Measurements from ENCODE around the gene ATAD3B.
"Not testable (repeated sequence)": the region's sequence is repeated elsewhere in the genome, so short reads cannot be mapped to it uniquely, and the experiment has no call there.

ATAD3B gene

GRCh38 chr1:1479547-1480487 is 8.3 kb downstream of the ATAD3B start:
- no peak for DNase-seq (ENCODE audit: low read depth, low spot score)

DNA sequence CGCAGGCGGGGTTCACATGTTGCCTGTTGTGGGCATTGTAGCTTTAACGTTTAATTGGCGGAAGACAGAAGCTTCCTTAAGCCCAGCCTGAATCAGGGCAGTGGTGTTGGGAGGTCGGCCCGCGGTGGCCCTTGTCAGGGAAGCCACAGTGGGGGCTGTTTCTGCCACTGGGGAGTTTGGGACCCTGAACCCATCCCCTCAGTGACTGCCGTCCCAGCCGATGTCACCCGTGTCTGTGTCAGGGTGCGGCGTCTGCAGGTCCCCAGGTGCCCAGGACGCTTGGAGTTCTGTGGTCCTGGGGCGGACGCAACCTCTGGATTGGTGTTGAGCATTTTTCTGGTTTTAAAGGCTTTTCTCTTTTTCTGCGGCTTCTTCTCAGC is 8.9 kb downstream of the ATAD3B start:
- DNase-seq (ENCODE audit: low read depth, low spot score): not testable (repeated sequence)

DNA sequence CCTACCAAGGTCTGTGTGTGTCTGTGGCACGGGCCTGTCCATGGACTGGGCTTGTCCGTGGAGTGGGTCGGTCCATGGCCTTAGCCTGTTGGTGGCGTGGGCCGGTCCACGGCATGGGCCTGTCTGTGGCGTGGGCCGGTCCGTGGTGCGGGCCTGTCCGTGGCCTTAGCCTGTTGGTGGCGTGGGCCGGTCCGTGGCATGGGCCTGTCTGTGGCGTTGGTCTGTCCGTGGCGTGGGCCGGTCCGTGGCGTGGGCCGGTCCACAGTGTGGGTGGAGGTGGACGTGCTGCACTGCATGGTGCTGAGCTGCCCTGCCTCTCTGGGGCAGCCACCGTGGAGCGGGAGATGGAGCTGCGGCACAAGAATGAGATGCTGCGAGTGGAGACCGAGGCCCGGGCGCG is 10.2 kb downstream of the ATAD3B start:
- DNase-seq (ENCODE audit: low read depth, low spot score): not testable (repeated sequence)

- DNase-seq (ENCODE audit: low read depth, low spot score): no peak
Observed at GRCh38 chr1:1482856-1483255, 11.3 kb downstream of the ATAD3B start.

DNA sequence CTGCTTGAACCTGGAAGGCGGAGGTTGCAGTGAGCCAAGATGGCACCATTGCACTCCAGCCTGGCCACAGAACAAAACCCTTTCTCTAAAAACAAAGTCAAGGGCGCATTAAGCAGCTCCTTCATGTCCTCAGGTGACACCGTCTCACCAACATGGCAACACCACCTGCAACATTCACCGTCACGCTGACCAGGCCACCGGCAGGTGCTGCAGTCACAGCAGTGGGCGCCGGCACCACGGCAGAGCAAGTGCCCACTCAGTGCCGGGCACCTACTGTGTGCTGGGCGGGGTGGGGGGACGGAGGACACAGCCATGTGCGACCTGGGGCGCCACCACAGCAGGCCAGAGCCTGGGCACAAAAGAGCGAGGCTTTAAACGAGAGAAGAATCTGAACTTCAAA is 12.1 kb downstream of the ATAD3B start:
- no peak for DNase-seq (ENCODE audit: low read depth, low spot score)

DNA sequence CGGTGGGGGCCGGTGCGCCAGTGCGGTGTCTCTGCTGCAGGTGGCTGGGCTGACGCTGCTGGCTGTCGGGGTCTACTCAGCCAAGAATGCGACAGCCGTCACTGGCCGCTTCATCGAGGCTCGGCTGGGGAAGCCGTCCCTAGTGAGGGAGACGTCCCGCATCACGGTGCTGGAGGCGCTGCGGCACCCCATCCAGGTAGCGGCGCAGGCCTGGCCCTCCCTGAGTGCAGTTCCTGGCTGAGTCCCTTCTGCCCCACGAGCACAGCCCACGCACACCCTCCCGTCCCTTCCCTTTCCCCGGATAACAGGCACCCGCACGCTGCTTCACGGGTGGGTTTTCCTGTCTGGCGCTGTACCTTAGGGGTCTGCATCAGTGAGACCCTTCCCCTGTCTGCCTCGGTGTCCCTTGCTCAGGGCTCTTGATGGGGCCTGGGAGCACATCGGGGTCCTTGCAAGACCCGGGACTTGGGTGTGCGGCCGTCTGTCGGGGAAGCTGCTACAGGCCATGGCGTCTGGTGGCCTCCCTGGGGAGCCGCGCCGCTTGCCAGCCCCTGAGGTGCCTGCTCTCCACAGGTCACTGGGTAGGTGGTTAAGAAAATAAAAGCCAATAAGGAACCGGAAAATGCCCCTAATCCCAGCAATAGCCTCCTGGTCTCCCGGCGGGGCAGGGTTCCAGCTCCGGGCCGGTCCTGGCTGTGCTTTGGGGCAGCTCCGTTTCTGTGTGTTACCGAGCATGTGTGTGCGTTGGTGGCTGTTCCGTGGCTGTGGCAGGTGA is 13.6 kb downstream of the ATAD3B start:
- not testable (repeated sequence) for DNase-seq (ENCODE audit: low read depth, low spot score)

DNA sequence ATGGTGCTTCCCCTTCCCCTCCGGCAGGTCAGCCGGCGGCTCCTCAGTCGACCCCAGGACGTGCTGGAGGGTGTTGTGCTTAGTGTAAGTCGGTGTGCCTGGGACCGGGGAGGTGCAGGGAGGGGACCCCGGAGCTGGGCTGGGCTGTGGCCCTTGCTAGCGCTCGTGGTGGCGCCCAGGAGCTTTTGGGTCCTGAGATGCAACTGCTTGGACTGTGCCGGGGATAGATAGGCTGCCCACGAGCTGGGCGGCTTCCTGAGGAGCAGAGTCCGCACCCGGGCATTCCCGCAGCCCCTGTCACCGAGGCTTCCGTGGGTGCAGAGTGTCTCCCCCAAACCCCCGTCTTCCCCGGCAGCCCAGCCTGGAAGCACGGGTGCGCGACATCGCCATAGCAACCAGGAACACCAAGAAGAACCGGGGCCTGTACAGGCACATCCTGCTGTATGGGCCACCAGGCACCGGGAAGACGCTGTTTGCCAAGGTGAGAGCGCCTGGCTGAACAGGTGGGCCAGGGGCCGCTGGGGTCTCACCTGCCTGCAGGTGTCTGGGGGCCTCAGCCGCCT is 14.3 kb downstream of the ATAD3B start:
- DNase-seq (ENCODE audit: low read depth, low spot score): not testable (repeated sequence)

DNA sequence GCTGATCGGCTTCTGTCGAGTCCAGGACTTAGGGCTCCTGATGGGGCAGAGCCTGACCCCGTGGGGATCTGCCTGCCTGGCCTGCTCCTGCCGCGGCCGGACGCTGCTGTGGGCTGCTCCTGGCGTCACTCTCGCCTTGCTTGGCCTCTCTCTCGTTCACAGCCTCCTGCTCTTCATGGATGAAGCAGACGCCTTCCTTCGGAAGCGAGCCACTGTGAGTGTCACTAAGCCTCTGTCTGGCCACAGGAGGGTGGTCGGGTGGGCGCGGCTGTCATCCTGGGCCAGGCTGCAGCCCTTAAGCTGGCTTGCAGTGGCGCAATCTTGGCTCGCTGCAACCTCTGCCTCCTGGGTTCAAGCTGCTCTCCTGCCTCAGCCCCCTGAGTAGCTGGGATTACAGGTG is 16.1 kb downstream of the ATAD3B start:
- no peak for DNase-seq (ENCODE audit: low read depth, low spot score)

- DNase-seq (ENCODE audit: low read depth, low spot score): no peak
Observed at GRCh38 chr1:1489231-1489630, 17.7 kb downstream of the ATAD3B start.

GRCh38 chr1:1489861-1490260 is 18.3 kb downstream of the ATAD3B start:
- DNase-seq (ENCODE audit: low read depth, low spot score): no peak

DNA sequence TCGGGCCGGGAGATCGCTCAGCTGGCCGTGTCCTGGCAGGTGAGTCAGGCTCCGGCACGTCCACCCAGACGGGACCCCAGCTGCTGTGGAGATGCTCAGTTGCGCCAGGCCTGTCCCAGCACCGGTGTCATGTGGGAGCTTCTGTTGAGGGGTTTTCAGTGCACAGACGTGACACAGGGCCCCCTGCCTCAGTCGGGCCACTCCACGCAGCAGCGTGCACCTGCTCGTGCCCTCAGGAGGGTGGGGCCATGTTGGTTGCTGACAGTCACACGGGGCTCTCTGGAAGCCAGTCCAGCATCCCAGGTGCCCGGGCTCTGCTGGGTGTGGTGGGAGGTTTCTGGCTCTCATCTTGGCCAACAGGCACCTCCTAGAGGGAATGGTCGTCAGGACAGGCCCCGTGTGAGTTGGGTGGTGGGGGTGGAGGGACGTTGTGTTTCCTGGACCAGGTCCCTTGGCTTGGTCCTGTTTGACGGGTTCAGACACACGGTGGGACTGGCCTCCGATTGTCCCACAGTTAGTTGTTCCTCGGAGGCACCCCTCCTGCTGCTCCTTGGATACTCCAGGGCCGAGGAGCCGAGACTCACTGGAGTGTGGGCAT is 19.2 kb downstream of the ATAD3B start:
- DNase-seq (ENCODE audit: low read depth, low spot score): no peak

- no peak for DNase-seq (ENCODE audit: low read depth, low spot score)
Observed at GRCh38 chr1:1491601-1492000, 20.0 kb downstream of the ATAD3B start.

GRCh38 chr1:1494311-1494710 is 22.7 kb downstream of the ATAD3B start:
- DNase-seq (ENCODE audit: low read depth, low spot score): not testable (repeated sequence)

- DNase-seq (ENCODE audit: low read depth, low spot score): not testable (repeated sequence)
Observed at GRCh38 chr1:1495461-1495975, 24.0 kb downstream of the ATAD3B start.

DNA sequence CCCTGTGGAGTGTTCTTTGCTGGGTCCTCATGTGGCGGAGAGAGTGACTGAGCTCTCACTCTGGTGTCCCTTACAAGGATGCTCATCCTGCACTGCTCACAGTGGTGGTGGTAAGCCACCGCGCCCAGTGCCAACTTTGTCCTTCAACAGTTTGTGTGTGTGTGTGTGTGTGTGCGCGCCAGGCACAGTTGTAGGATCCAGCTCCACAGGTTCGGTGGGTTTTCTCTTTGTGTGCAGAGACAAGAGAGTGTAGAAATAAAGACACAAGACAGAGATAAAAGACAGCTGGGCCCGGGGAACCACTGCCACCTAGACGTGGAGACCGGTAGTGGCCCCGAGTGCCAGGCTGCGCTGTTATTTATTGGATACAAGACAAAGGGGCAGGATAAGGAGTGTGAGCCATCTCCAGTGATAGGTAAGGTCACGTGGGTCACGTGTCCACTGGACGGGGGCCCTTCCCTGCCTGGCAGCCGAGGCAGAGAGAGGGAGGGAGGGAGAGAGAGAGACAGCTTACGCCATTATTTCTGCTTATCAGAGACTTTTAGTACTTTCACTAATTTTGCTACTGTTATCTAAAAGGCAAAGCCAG is 33.3 kb downstream of the ATAD3B start:
- peak; percentile 52 for DNase-seq (ENCODE audit: low read depth, low spot score)

DNA sequence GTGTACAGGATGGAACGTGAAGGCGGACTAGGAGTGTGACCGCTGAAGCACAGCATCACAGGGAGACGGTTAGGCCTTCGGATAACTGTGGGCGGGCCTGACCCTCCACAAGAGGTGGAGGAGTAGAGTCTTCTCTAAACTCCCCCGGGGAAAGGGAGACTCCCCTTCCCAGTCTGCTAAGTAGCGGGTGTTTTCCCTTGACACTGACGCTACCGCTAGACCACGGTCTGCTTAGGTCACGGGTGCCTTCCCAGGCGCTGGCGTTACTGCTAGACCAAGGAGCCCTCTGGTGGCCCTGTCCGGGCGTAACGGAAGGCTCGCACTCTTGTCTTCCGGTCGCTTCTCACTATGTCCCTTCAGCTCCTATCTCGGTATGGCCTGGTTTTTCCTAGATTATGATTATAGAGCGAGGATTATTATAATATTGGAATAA is 33.8 kb downstream of the ATAD3B start:
- DNase-seq (ENCODE audit: low read depth, low spot score): not testable (repeated sequence)

DNA sequence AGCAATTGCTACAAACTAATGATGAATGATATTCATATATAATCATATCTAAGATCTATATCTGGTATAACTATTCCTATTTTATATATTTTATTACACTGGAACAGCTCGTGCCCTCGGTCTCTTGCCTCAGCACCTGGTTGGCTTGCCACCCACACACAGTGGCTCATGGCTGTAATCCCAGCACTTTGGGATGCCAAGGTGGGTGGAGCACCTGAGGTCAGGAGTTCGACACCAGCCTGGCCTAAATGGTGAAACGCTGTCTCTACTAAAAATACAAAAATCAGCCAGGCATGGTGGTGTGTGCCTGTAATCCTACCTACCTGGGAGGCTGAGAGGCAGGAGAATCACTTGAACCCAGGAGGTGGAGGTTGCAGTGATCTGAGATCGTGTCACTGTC is 34.2 kb downstream of the ATAD3B start:
- not testable (repeated sequence) for DNase-seq (ENCODE audit: low read depth, low spot score)

GRCh38 chr1:1507305-1507704 is 35.7 kb downstream of the ATAD3B start:
- DNase-seq (ENCODE audit: low read depth, low spot score): no peak

DNA sequence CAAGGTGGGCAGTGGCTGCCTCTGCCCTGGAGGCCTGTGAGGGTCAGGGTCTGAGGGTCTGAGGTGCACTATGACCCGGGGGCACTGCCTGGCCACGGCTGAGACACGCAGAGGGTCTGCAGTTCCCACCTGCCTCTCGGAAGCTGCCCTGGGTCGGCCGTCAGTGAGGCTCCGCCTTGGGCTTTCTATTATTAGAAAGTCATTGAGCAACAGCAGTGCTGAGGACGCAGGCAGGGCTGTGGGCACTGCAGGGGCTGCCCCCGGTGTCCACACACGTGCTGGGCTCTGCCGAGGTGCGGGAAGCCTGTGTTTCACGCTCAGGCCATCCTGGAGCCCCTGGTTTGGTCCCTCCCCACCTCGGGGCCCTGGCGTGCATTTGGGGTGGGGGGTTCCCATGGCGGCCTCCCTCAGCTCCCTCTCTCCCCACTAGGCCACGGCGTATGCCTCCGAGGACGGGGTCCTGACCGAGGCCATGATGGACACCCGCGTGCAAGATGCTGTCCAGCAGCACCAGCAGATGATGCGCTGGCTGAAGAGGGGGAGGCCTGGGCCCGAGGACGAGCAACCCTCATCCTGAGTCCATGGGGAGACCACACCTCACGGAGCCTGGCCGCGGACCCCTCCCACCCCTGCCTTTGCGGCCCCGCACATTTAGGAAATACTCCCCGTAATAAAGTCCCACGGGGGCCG is 37.4 kb downstream of the ATAD3B start:
- not testable (repeated sequence) for DNase-seq (ENCODE audit: low read depth, low spot score)

- DNase-seq (ENCODE audit: low read depth, low spot score): not testable (repeated sequence)
Observed at GRCh38 chr1:1509465-1509850, 37.9 kb downstream of the ATAD3B start.
